ENCODE measurements around the gene WDR38.

The WDR38 gene

DNA sequence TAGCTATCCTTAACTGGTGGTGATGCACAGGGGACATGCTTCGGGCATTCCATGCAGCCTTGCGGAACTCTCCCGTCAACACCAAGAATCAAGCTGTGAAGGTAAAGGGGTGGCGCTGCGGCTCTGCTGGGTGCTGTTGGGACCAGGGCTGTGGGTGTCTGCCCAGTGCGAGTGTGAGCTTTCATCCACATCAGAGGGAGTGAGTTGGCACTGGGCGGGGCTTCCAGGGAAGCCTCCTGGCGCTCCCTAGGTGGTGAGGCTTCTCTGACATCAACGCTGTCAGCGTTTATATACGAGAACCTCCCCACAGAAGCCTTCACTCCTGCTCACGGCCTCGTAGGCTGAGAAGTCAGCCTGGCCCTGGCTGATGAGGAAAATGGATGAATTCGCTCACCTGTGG, 20.4 kb downstream of the WDR38 start:
- H3K27me3 ChIP-seq (ENCODE audit: insufficient read depth, low read length, poor library complexity, severe bottlenecking): no peaks in the 10 kb centered on the region
- H3K4me2 ChIP-seq (ENCODE audit: low read depth, low read length, poor library complexity, severe bottlenecking): peak overlapping the region; percentile 81
- peaks cover under 1% of the 10 kb centered on the region; the same call in 1 of the 2 replicates for H3F3A ChIP-seq (ENCODE audit: low read depth)
- H3K4me1 ChIP-seq (ENCODE audit: insufficient read depth, low read length, poor library complexity, severe bottlenecking): peaks cover 29% of the 10 kb centered on the region
- H4K20me1 ChIP-seq (ENCODE audit: insufficient read depth, low read length, poor library complexity, severe bottlenecking): peaks cover 69% of the 10 kb centered on the region
- TF ChIP-seq, protein P1, sequence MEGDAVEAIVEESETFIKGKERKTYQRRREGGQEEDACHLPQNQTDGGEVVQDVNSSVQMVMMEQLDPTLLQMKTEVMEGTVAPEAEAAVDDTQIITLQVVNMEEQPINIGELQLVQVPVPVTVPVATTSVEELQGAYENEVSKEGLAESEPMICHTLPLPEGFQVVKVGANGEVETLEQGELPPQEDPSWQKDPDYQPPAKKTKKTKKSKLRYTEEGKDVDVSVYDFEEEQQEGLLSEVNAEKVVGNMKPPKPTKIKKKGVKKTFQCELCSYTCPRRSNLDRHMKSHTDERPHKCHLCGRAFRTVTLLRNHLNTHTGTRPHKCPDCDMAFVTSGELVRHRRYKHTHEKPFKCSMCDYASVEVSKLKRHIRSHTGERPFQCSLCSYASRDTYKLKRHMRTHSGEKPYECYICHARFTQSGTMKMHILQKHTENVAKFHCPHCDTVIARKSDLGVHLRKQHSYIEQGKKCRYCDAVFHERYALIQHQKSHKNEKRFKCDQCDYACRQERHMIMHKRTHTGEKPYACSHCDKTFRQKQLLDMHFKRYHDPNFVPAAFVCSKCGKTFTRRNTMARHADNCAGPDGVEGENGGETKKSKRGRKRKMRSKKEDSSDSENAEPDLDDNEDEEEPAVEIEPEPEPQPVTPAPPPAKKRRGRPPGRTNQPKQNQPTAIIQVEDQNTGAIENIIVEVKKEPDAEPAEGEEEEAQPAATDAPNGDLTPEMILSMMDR (conservative IDR thresholded peaks at IDR 0.05; ENCODE audit: low read length): no peak
- TF ChIP-seq EZH2phosphoT487 (IDR thresholded peaks at IDR 0.05; ENCODE audit: borderline replicate concordance): no peak
- H3K9ac ChIP-seq (ENCODE audit: low read depth, low read length, poor library complexity, severe bottlenecking): peak overlapping the region; percentile 31
- H2AFZ ChIP-seq (ENCODE audit: low read length): no peak overlapping the region
- peaks cover 71% of the 10 kb centered on the region for H3K79me2 ChIP-seq (ENCODE audit: insufficient read depth, low read length)
- peaks cover 53% of the 10 kb centered on the region; the same call in 1 of the 2 replicates for H3K36me3 ChIP-seq (ENCODE audit: insufficient read depth, low read length)
- H3K9me3 ChIP-seq (ENCODE audit: insufficient read depth, low read depth, low read length): no peaks in the 10 kb centered on the region
- H3K4me3 ChIP-seq (ENCODE audit: low read length, poor library complexity, severe bottlenecking): no peak overlapping the region
- H3K9me2 ChIP-seq (replicated peaks; ENCODE audit: low read depth, low read length): no peaks in the 10 kb centered on the region

DNA sequence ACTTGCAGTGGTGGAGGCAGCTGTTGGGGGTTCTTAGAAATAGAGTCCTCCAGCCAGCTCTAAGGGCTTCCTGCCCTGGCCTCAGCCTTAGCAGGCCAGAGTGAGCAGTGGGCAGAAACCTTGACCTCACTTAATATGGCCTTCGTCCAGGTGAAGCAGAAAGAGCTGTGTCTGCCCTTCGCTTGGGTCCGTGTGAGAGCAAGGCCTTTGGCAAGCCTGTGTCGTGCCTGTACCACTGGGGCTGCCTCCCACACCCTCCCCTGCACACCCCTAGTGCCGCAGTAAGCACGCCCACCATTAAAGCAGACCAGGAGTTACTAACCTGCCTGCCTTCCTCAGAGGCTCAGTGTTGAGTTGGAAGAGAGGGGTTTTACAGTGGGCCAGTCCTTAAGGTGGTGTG, 22.2 kb downstream of the WDR38 start:
- no peak overlapping the region for H3K4me3 ChIP-seq (ENCODE audit: low read length, poor library complexity, severe bottlenecking)
- no peak overlapping the region for H3K9ac ChIP-seq (ENCODE audit: low read depth, low read length, poor library complexity, severe bottlenecking)
- TF ChIP-seq EZH2phosphoT487 (IDR thresholded peaks at IDR 0.05; ENCODE audit: borderline replicate concordance): no peak
- TF ChIP-seq, protein P1 (conservative IDR thresholded peaks at IDR 0.05; ENCODE audit: low read length): no peak
- H3K36me3 ChIP-seq (ENCODE audit: insufficient read depth, low read length): peaks cover 71% of the 10 kb centered on the region; the same call in 1 of the 2 replicates
- H2AFZ ChIP-seq (ENCODE audit: low read length): no peak overlapping the region
- H3K79me2 ChIP-seq (ENCODE audit: insufficient read depth, low read length): peaks cover 54% of the 10 kb centered on the region
- peaks cover 2% of the 10 kb centered on the region; the same call in 1 of the 2 replicates for H3F3A ChIP-seq (ENCODE audit: low read depth)
- no peaks in the 10 kb centered on the region for H3K9me3 ChIP-seq (ENCODE audit: insufficient read depth, low read depth, low read length)
- peaks cover 29% of the 10 kb centered on the region for H3K4me1 ChIP-seq (ENCODE audit: insufficient read depth, low read length, poor library complexity, severe bottlenecking)
- H3K9me2 ChIP-seq (replicated peaks; ENCODE audit: low read depth, low read length): no peaks in the 10 kb centered on the region
- no peaks in the 10 kb centered on the region for H3K27me3 ChIP-seq (ENCODE audit: insufficient read depth, low read length, poor library complexity, severe bottlenecking)
- no peak overlapping the region for H3K4me2 ChIP-seq (ENCODE audit: low read depth, low read length, poor library complexity, severe bottlenecking)
- H4K20me1 ChIP-seq (ENCODE audit: insufficient read depth, low read length, poor library complexity, severe bottlenecking): peaks cover 54% of the 10 kb centered on the region

DNA sequence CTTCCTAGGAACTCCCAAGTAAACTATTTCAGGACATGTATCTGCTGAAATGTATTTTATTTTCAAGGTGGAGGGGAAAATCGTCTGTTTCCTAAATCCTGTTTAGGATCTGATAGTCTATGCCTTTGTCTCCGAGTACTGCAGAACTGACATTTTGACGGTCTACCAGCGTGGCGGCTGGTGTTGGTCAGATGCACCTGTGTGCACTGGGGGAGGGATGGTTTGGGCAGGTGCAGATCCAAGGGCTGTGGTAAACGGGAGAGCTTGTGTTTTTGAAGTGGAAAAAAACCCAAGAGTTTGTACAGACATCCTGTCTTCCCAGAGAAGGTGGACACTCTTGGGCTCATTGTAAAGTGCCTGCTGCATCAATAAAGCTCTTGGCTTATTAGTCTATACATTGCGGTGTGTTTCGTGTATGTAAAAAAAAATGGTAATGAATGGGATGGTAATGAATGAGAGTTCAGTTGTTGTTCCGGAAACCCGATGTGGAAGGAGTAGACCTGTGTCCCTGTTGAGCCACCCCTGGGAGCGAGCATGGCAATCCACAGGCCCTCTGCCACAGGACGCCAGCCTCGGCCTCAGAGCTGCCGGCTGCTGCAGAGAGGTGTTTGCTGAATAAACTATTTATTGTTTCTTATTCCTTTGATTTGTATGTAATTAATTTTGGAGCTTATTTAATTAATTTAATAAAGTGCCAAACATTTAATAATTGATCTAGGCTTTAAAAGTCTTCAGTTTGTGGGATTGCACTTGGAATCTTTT, 23.9 kb downstream of the WDR38 start:
- Histone ChIP-seq H3K9ac (ENCODE audit: low read depth, low read length, poor library complexity, severe bottlenecking) (no peak overlapping the region), H3F3A (ENCODE audit: low read depth) (peaks cover 2% of the 10 kb centered on the region; the same call in 1 of the 2 replicates), H3K9me2 (replicated peaks; ENCODE audit: low read depth, low read length) (no peaks in the 10 kb centered on the region), H3K27me3 (ENCODE audit: insufficient read depth, low read length, poor library complexity, severe bottlenecking) (no peaks in the 10 kb centered on the region), H4K20me1 (ENCODE audit: insufficient read depth, low read length, poor library complexity, severe bottlenecking) (peaks cover 37% of the 10 kb centered on the region), H3K4me2 (ENCODE audit: low read depth, low read length, poor library complexity, severe bottlenecking) (no peak overlapping the region), H3K4me3 (ENCODE audit: low read length, poor library complexity, severe bottlenecking) (no peak overlapping the region), H3K79me2 (ENCODE audit: insufficient read depth, low read length) (peaks cover 37% of the 10 kb centered on the region), H3K4me1 (ENCODE audit: insufficient read depth, low read length, poor library complexity, severe bottlenecking) (peaks cover 13% of the 10 kb centered on the region), H3K9me3 (ENCODE audit: insufficient read depth, low read depth, low read length) (no peaks in the 10 kb centered on the region), H3K36me3 (ENCODE audit: insufficient read depth, low read length) (peaks cover 83% of the 10 kb centered on the region; the same call in 1 of the 2 replicates), H2AFZ (ENCODE audit: low read length) (no peak overlapping the region)
- TF ChIP-seq, protein P1 (conservative IDR thresholded peaks at IDR 0.05; ENCODE audit: low read length): no peak
- TF ChIP-seq EZH2phosphoT487 (IDR thresholded peaks at IDR 0.05; ENCODE audit: borderline replicate concordance): no peak

Data from Loucy (cell line).